ENCODE results near the gene MTX1. TPM values are rescaled to one million over a fixed set of nuclear protein-coding genes. Genes with fewer than 3 reads are reported as not detected.

The MTX1 gene
- total RNA-seq, 1 donor from 2014 or later: 38.8 TPM

DNA sequence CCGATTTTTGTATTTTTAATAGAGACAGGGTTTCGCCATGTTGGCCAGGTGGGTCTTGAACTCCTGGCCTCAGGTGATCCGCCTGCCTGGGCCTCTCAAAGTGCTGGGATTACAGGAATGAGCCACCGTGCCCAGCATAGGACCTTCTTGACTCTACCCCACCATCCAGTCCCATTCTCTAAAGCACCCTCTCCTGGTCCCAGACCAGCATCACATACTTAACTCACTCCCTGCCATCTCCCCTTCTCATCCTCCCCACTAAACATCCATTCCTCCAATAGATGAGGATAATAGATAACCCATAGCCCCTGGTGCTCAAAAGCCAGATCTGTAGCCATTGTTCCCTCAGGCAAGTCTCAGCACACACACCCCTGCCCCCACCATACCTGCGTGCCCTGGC lies 44.7 kb downstream of the MTX1 start:
- peaks cover 13% of the 10 kb centered on the region for H3K27me3 Mint-ChIP-seq (ENCODE audit: unreplicated experiment)
- TF ChIP-seq, protein P1, sequence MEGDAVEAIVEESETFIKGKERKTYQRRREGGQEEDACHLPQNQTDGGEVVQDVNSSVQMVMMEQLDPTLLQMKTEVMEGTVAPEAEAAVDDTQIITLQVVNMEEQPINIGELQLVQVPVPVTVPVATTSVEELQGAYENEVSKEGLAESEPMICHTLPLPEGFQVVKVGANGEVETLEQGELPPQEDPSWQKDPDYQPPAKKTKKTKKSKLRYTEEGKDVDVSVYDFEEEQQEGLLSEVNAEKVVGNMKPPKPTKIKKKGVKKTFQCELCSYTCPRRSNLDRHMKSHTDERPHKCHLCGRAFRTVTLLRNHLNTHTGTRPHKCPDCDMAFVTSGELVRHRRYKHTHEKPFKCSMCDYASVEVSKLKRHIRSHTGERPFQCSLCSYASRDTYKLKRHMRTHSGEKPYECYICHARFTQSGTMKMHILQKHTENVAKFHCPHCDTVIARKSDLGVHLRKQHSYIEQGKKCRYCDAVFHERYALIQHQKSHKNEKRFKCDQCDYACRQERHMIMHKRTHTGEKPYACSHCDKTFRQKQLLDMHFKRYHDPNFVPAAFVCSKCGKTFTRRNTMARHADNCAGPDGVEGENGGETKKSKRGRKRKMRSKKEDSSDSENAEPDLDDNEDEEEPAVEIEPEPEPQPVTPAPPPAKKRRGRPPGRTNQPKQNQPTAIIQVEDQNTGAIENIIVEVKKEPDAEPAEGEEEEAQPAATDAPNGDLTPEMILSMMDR (IDR thresholded peaks at IDR 0.05; ENCODE audit: unreplicated experiment): no peak
- DNase-seq (ENCODE audit: low spot score): no peak
- H3K4me1 Mint-ChIP-seq (ENCODE audit: unreplicated experiment): peaks cover 33% of the 10 kb centered on the region
- H3K9me3 Mint-ChIP-seq (ENCODE audit: unreplicated experiment): no peaks in the 10 kb centered on the region
- peaks cover 18% of the 10 kb centered on the region for H3K36me3 Mint-ChIP-seq (ENCODE audit: low read depth, unreplicated experiment)
- H3K4me3 Mint-ChIP-seq (ENCODE audit: unreplicated experiment): peak overlapping the region; percentile 81
- no peak overlapping the region for H3K27ac Mint-ChIP-seq (ENCODE audit: unreplicated experiment)

- no peaks in the 10 kb centered on the region for H3K9me3 Mint-ChIP-seq (ENCODE audit: unreplicated experiment)
- H3K36me3 Mint-ChIP-seq (ENCODE audit: low read depth, unreplicated experiment): peaks cover 23% of the 10 kb centered on the region
- TF ChIP-seq, protein P1 (IDR thresholded peaks at IDR 0.05; ENCODE audit: unreplicated experiment): no peak
- H3K4me3 Mint-ChIP-seq (ENCODE audit: unreplicated experiment): peak overlapping the region; percentile 91
- H3K27me3 Mint-ChIP-seq (ENCODE audit: unreplicated experiment): peaks cover 13% of the 10 kb centered on the region
- no peak overlapping the region for H3K27ac Mint-ChIP-seq (ENCODE audit: unreplicated experiment)
- H3K4me1 Mint-ChIP-seq (ENCODE audit: unreplicated experiment): peaks cover 33% of the 10 kb centered on the region
- no peak for DNase-seq (ENCODE audit: low spot score)
Observed at GRCh38 chr1:155253797-155254196, 45.3 kb downstream of the MTX1 start.

GRCh38 chr1:155254228-155254713 lies 45.8 kb downstream of the MTX1 start:
- peak overlapping the region; percentile 91 for H3K4me3 Mint-ChIP-seq (ENCODE audit: unreplicated experiment)
- DNase-seq (ENCODE audit: low spot score): no peak
- peak overlapping the region; percentile 48 for H3K27ac Mint-ChIP-seq (ENCODE audit: unreplicated experiment)
- H3K9me3 Mint-ChIP-seq (ENCODE audit: unreplicated experiment): no peaks in the 10 kb centered on the region
- peaks cover 33% of the 10 kb centered on the region for H3K4me1 Mint-ChIP-seq (ENCODE audit: unreplicated experiment)
- H3K36me3 Mint-ChIP-seq (ENCODE audit: low read depth, unreplicated experiment): peaks cover 23% of the 10 kb centered on the region
- peaks cover 13% of the 10 kb centered on the region for H3K27me3 Mint-ChIP-seq (ENCODE audit: unreplicated experiment)
- TF ChIP-seq, protein P1 (IDR thresholded peaks at IDR 0.05; ENCODE audit: unreplicated experiment): no peak

- TF ChIP-seq, protein P1 (IDR thresholded peaks at IDR 0.05; ENCODE audit: unreplicated experiment): no peak
- DNase-seq (ENCODE audit: low spot score): peak; percentile 14
- H3K27me3 Mint-ChIP-seq (ENCODE audit: unreplicated experiment): peaks cover 13% of the 10 kb centered on the region
- H3K27ac Mint-ChIP-seq (ENCODE audit: unreplicated experiment): peak overlapping the region; percentile 48
- H3K4me1 Mint-ChIP-seq (ENCODE audit: unreplicated experiment): peaks cover 33% of the 10 kb centered on the region
- peak overlapping the region; percentile 97 for H3K4me3 Mint-ChIP-seq (ENCODE audit: unreplicated experiment)
- H3K36me3 Mint-ChIP-seq (ENCODE audit: low read depth, unreplicated experiment): peaks cover 23% of the 10 kb centered on the region
- no peaks in the 10 kb centered on the region for H3K9me3 Mint-ChIP-seq (ENCODE audit: unreplicated experiment)
Observed at GRCh38 chr1:155254714-155255242, 46.3 kb downstream of the MTX1 start.

- peak within 1 kb of the TSS; percentile 97 for H3K4me3 Mint-ChIP-seq (ENCODE audit: unreplicated experiment)
- H3K36me3 Mint-ChIP-seq (ENCODE audit: low read depth, unreplicated experiment): peaks cover 26% of the 10 kb centered on the region
- H3K27me3 Mint-ChIP-seq (ENCODE audit: unreplicated experiment): peaks cover 13% of the 10 kb centered on the region
- no peaks in the 10 kb centered on the region for H3K9me3 Mint-ChIP-seq (ENCODE audit: unreplicated experiment)
- TF ChIP-seq, protein P1 (IDR thresholded peaks at IDR 0.05; ENCODE audit: unreplicated experiment): no peak
- peaks cover 33% of the 10 kb centered on the region for H3K4me1 Mint-ChIP-seq (ENCODE audit: unreplicated experiment)
- H3K27ac Mint-ChIP-seq (ENCODE audit: unreplicated experiment): peak within 1 kb of the TSS; percentile 96
- peak; percentile 89 for DNase-seq (ENCODE audit: low spot score)
Observed at GRCh38 chr1:155255243-155256007, 46.9 kb downstream of the MTX1 start, which contains the start of gene ENTREP3. ENTREP3 (minus strand) TSS chr1:155255483; CDS start chr1:155254877, 606 bp downstream.
